OCI-LY1 (cell line): ENCODE results near the gene ORC1.

Experiments
- EZH2 ChIP-seq: fragments of 200-600 bp; sonication (generic), shearing (Covaris generic); IDR thresholded peaks from 2 replicates; pipeline ENCODE4 v1.8.0; 2017; ENCODE audit warnings: borderline replicate concordance, mixed run types, mild to moderate bottlenecking, antibody characterized with exemption, low read length, moderate library complexity, mixed read lengths
- TF ChIP-seq, protein P1 (sequence below): fragments of 200-600 bp; sonication (generic), shearing (Covaris generic); IDR thresholded peaks from 2 replicates; pipeline ENCODE4 v1.5.1; 2017; ENCODE audit warnings: mild to moderate bottlenecking, antibody characterized with exemption, low read length, moderate library complexity, mixed read lengths

DNA sequence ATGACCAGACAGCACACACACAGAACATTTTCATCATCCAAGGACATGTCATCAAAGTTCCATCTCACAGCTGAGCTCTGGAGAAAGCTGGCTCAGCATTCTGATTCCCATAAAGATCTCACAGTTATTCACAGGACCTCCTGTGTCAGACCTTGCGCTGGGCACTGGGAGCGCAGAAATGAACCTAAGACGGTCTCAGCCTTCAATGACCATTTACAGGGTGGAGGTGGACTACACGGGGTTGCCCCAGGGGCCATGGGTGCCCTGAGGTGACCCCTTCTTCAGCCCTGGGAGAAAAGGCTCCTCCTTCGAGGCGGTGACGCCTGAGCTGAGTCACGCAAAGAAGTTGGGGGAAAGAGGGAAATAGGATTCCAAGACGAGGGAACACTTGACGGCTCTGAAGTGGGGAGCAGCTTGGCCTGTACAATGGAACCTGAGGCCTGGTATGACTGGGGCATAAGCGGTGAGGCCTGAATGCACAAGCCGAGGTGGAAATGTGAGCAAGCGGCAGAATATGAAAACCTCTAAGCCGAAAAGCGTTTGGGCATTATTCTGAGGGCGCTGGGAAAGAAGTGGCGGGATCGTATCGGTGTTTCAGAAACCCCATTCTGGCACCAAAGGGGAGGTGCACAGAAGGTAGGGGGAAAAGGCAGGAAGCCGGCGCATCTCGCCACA lies 39.0 kb downstream of the ORC1 start:
- TF ChIP-seq, protein P1, sequence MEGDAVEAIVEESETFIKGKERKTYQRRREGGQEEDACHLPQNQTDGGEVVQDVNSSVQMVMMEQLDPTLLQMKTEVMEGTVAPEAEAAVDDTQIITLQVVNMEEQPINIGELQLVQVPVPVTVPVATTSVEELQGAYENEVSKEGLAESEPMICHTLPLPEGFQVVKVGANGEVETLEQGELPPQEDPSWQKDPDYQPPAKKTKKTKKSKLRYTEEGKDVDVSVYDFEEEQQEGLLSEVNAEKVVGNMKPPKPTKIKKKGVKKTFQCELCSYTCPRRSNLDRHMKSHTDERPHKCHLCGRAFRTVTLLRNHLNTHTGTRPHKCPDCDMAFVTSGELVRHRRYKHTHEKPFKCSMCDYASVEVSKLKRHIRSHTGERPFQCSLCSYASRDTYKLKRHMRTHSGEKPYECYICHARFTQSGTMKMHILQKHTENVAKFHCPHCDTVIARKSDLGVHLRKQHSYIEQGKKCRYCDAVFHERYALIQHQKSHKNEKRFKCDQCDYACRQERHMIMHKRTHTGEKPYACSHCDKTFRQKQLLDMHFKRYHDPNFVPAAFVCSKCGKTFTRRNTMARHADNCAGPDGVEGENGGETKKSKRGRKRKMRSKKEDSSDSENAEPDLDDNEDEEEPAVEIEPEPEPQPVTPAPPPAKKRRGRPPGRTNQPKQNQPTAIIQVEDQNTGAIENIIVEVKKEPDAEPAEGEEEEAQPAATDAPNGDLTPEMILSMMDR, result no peak
- TF ChIP-seq EZH2, result no peak
